Neural progenitor cell (in vitro differentiated cells): ENCODE results near the gene FCGR3B.

Experiments
- EZH2 ChIP-seq: fragments of 200-600 bp; sonication (generic); IDR thresholded peaks from 2 replicates; pipeline ENCODE4 v1.6.1; 2017; ENCODE audit warnings: antibody characterized with exemption, mild to moderate bottlenecking, moderate library complexity
- EZH2phosphoT487 ChIP-seq: fragments of 200-600 bp; sonication (generic); IDR thresholded peaks from 2 replicates; pipeline ENCODE4 v1.6.1; 2017; ENCODE audit warnings: antibody characterized with exemption
- TF ChIP-seq, protein P1 (sequence below): fragments of 200-600 bp; sonication (generic); IDR thresholded peaks from 2 replicates; pipeline ENCODE4 v1.5.1; 2017; ENCODE audit warnings: antibody characterized with exemption, mild to moderate bottlenecking

DNA sequence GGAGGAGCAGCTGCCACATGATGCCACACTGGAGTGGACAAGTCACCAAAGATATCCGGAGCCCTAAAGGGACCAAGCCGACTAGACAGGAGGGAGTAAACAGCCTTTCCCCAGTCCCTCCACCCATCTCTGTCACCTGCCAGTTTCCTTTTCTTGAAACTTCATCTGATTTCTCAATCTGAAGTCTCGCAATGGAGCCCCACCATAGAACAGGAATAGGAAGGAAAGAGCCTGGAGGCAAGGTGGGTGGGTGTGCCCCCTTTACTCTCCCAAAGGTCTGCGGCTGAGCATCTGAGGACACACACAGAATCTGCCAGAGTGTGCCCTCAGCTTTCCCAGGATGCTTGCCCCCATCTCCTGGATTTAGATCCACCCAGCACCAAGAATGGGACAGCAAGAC, at the start of gene FCGR3B:
- TF ChIP-seq EZH2, result no peak
- TF ChIP-seq, protein P1, sequence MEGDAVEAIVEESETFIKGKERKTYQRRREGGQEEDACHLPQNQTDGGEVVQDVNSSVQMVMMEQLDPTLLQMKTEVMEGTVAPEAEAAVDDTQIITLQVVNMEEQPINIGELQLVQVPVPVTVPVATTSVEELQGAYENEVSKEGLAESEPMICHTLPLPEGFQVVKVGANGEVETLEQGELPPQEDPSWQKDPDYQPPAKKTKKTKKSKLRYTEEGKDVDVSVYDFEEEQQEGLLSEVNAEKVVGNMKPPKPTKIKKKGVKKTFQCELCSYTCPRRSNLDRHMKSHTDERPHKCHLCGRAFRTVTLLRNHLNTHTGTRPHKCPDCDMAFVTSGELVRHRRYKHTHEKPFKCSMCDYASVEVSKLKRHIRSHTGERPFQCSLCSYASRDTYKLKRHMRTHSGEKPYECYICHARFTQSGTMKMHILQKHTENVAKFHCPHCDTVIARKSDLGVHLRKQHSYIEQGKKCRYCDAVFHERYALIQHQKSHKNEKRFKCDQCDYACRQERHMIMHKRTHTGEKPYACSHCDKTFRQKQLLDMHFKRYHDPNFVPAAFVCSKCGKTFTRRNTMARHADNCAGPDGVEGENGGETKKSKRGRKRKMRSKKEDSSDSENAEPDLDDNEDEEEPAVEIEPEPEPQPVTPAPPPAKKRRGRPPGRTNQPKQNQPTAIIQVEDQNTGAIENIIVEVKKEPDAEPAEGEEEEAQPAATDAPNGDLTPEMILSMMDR, result no peak
- no peak for TF ChIP-seq EZH2phosphoT487
